BLaER1 (cell line): ENCODE measurements around the gene PUM1.
"Not testable (repeated sequence)": the region's sequence is repeated elsewhere in the genome, so short reads cannot be mapped to it uniquely, and the experiment has no call there.

ENCODE experiments used
- H3K27ac ChIP-seq: shearing (Covaris generic); formaldehyde crosslinking; 2 replicates; pipeline ENCODE4 v1.8.1; 2022
- H3K27me3 ChIP-seq: shearing (Covaris generic); formaldehyde crosslinking; 2 replicates; pipeline ENCODE4 v1.8.1; 2022
- H3K36me3 ChIP-seq: shearing (Covaris generic); formaldehyde crosslinking; 2 replicates; pipeline ENCODE4 v1.8.1; 2022
- H3K4me1 ChIP-seq: shearing (Covaris generic); formaldehyde crosslinking; 2 replicates; pipeline ENCODE4 v1.8.1; 2022
- H3K4me2 ChIP-seq: shearing (Covaris generic); formaldehyde crosslinking; 2 replicates; pipeline ENCODE4 v1.8.1; 2022
- H3K4me3 ChIP-seq: shearing (Covaris generic); formaldehyde crosslinking; 2 replicates; pipeline ENCODE4 v1.8.1; 2022
- H3K9ac ChIP-seq: shearing (Covaris generic); formaldehyde crosslinking; 2 replicates; pipeline ENCODE4 v1.8.1; 2022
- H3K9me3 ChIP-seq: shearing (Covaris generic); formaldehyde crosslinking; 2 replicates; pipeline ENCODE4 v1.8.1; 2022
- H4K20me1 ChIP-seq: shearing (Covaris generic); formaldehyde crosslinking; 2 replicates; pipeline ENCODE4 v1.8.1; 2022
- Cebpa-rat ChIP-seq: shearing (Covaris generic); IDR thresholded peaks from 2 replicates; pipeline ENCODE4 v1.8.1; 2022

PUM1 gene

DNA sequence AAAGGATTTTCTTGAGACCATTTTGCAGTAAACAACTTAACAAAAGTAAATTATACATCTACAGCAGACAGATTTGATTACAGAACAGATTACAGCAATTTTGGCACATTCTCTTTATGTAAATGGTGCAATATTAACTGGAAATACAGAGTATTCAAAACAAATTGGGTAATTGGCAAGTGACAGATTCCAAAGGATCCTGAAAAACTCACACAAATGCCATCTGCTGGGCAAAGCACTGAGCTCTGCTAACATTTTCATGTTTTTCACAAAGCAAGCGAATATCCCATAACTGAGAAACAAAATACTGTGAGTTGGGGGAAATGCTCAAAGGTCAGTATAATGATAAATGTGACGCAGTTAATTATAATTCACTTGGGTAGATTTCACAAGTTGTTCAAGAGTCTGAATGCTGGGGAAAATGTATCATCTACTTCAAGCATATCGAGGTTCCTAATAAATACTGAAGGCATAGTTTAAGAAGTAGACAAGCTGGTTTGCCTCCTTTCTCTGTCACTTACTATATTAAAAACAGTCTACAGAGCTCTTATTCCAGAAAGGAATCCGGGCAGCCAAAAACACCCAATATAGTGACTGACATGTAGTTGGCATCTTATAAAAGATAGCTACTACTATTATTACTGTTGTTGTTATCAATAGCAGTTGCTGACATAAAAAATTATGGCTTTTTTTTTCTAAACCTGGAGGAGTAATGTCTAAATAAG, 81.2 kb downstream of the PUM1 start:
- Histone ChIP-seq H3K4me2 (peak overlapping the region; percentile 7; the same call in 1 of the 2 replicates), H3K36me3 (peaks cover 93% of the 10 kb centered on the region), H3K4me3 (no peak overlapping the region), H3K27me3 (no peaks in the 10 kb centered on the region), H3K27ac (no peak overlapping the region), H4K20me1 (peaks cover 100% of the 10 kb centered on the region), H3K4me1 (peaks cover 64% of the 10 kb centered on the region), H3K9me3 (no peaks in the 10 kb centered on the region), H3K9ac (no peak overlapping the region)
- no peak for TF ChIP-seq Cebpa-rat

- Histone ChIP-seq H3K4me1 (peaks cover 64% of the 10 kb centered on the region), H3K9ac (no peak overlapping the region), H3K27ac (no peak overlapping the region), H3K4me2 (no peak overlapping the region), H3K4me3 (no peak overlapping the region), H3K27me3 (no peaks in the 10 kb centered on the region), H4K20me1 (peaks cover 100% of the 10 kb centered on the region), H3K9me3 (no peaks in the 10 kb centered on the region), H3K36me3 (peaks cover 94% of the 10 kb centered on the region)
- TF ChIP-seq Cebpa-rat = no peak
Observed at GRCh38 chr1:30982937-30983336, 82.6 kb downstream of the PUM1 start.

DNA sequence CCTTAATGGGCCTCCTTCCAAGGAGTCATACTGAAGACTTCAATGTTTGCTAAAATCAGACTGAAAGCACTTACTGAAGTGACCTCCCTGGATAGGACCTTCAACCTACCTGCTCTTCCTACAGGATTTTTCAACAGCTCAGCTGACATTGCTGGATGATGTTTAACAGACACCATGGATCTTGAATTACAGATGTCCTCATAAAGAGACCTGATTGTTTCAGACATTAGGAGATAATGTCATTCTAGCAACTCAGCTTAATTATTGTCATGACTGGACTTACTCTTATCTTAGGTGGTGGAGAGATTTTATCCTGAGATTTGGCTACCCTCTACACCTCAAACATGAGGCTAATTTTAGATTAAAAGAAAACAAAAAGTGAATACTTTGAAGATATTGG, 83.1 kb downstream of the PUM1 start:
- Histone ChIP-seq H3K4me2 (no peak overlapping the region), H3K9ac (no peak overlapping the region), H3K4me3 (no peak overlapping the region), H3K36me3 (peaks cover 95% of the 10 kb centered on the region), H3K27ac (no peak overlapping the region), H3K4me1 (peaks cover 64% of the 10 kb centered on the region), H3K27me3 (no peaks in the 10 kb centered on the region), H4K20me1 (peaks cover 100% of the 10 kb centered on the region), H3K9me3 (no peaks in the 10 kb centered on the region)
- no peak for TF ChIP-seq Cebpa-rat

- no peak for TF ChIP-seq Cebpa-rat
- H3K36me3 ChIP-seq = peaks cover 93% of the 10 kb centered on the region
- peaks cover 69% of the 10 kb centered on the region for H3K4me1 ChIP-seq
- H3K4me2 ChIP-seq = no peak overlapping the region
- peaks cover 100% of the 10 kb centered on the region for H4K20me1 ChIP-seq
- H3K27me3 ChIP-seq = no peaks in the 10 kb centered on the region
- no peak overlapping the region for H3K27ac ChIP-seq
- H3K4me3 ChIP-seq = no peak overlapping the region
- no peaks in the 10 kb centered on the region for H3K9me3 ChIP-seq
- no peak overlapping the region for H3K9ac ChIP-seq
Observed at GRCh38 chr1:30981172-30981571, 84.3 kb downstream of the PUM1 start.

- Histone ChIP-seq H3K4me2 (peak overlapping the region; percentile 57), H3K27me3 (no peaks in the 10 kb centered on the region), H3K27ac (peak overlapping the region; percentile 19; the same call in 1 of the 2 replicates), H3K9ac (no peak overlapping the region), H4K20me1 (peaks cover 100% of the 10 kb centered on the region), H3K4me3 (no peak overlapping the region), H3K9me3 (no peaks in the 10 kb centered on the region), H3K4me1 (peaks cover 59% of the 10 kb centered on the region), H3K36me3 (peaks cover 89% of the 10 kb centered on the region)
- no peak for TF ChIP-seq Cebpa-rat
Observed at GRCh38 chr1:30977511-30977910, 88.0 kb downstream of the PUM1 start.

- TF ChIP-seq Cebpa-rat = no peak
- Histone ChIP-seq H3K9ac (no peak overlapping the region), H3K4me1 (peaks cover 59% of the 10 kb centered on the region), H3K36me3 (peaks cover 86% of the 10 kb centered on the region), H3K9me3 (no peaks in the 10 kb centered on the region), H3K4me2 (peak overlapping the region; percentile 57), H4K20me1 (peaks cover 98% of the 10 kb centered on the region), H3K27me3 (no peaks in the 10 kb centered on the region), H3K4me3 (no peak overlapping the region), H3K27ac (no peak overlapping the region)
Observed at GRCh38 chr1:30977105-30977504, 88.4 kb downstream of the PUM1 start.

DNA sequence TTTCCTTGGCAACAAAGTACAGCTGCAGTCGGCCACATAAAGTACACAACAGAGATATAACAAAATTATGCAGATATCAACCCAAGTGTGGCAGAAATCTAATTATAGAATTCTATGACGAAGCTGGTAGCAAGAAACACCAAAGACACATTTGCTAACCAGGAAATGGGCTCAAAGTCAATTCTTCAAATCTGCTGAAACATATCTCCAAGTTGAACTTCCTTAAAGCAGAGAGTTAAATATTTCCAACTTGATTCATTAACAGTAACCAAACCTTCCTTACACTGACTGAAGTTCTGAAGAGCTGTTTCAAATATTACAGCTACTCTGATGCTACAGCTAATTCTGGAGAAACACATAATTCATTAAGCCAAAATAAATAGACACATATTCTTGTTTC, 89.4 kb downstream of the PUM1 start:
- TF ChIP-seq Cebpa-rat = no peak
- Histone ChIP-seq H3K36me3 (peaks cover 85% of the 10 kb centered on the region), H3K27ac (no peak overlapping the region; the same call in 1 of the 2 replicates), H4K20me1 (peaks cover 98% of the 10 kb centered on the region), H3K4me2 (peak overlapping the region; percentile 57), H3K27me3 (no peaks in the 10 kb centered on the region), H3K4me3 (no peak overlapping the region), H3K9ac (no peak overlapping the region), H3K9me3 (no peaks in the 10 kb centered on the region), H3K4me1 (peaks cover 59% of the 10 kb centered on the region)

- Histone ChIP-seq H3K27ac (no peak overlapping the region), H3K9ac (no peak overlapping the region), H3K4me3 (no peak overlapping the region), H3K27me3 (no peaks in the 10 kb centered on the region), H3K4me2 (peak overlapping the region; percentile 57), H3K4me1 (peaks cover 59% of the 10 kb centered on the region), H3K36me3 (peaks cover 87% of the 10 kb centered on the region), H3K9me3 (no peaks in the 10 kb centered on the region), H4K20me1 (peaks cover 98% of the 10 kb centered on the region)
- TF ChIP-seq Cebpa-rat = no peak
Observed at GRCh38 chr1:30975217-30975616, 90.3 kb downstream of the PUM1 start.

GRCh38 chr1:30974536-30974935, 91.0 kb downstream of the PUM1 start:
- H3K27ac ChIP-seq = no peak overlapping the region
- peaks cover 55% of the 10 kb centered on the region for H3K4me1 ChIP-seq
- H3K27me3 ChIP-seq = no peaks in the 10 kb centered on the region
- H3K9ac ChIP-seq = no peak overlapping the region
- no peaks in the 10 kb centered on the region for H3K9me3 ChIP-seq
- H4K20me1 ChIP-seq = peaks cover 98% of the 10 kb centered on the region
- peak overlapping the region; percentile 57 for H3K4me2 ChIP-seq
- TF ChIP-seq Cebpa-rat = no peak
- H3K36me3 ChIP-seq = peaks cover 87% of the 10 kb centered on the region
- no peak overlapping the region for H3K4me3 ChIP-seq

GRCh38 chr1:30972349-30972748, 93.2 kb downstream of the PUM1 start:
- not testable (repeated sequence) for H3K9ac ChIP-seq, H3K4me3 ChIP-seq, H3K27me3 ChIP-seq, H3K9me3 ChIP-seq, H3K27ac ChIP-seq, H3K4me2 ChIP-seq
- peaks cover 33% of the 10 kb centered on the region for H3K4me1 ChIP-seq
- peaks cover 98% of the 10 kb centered on the region for H4K20me1 ChIP-seq
- H3K36me3 ChIP-seq = peaks cover 87% of the 10 kb centered on the region

- TF ChIP-seq Cebpa-rat = no peak
- H3K36me3 ChIP-seq = peaks cover 89% of the 10 kb centered on the region
- peaks cover 98% of the 10 kb centered on the region for H4K20me1 ChIP-seq
Observed at GRCh38 chr1:30971496-30971895, 94.0 kb downstream of the PUM1 start.

More at GRCh38 chr1:30971496-30971895, 94.0 kb downstream of the PUM1 start:
- Histone ChIP-seq H3K9ac (no peak overlapping the region), H3K27ac (no peak overlapping the region), H3K4me1 (peaks cover 24% of the 10 kb centered on the region), H3K4me3 (no peak overlapping the region), H3K4me2 (no peak overlapping the region), H3K27me3 (no peaks in the 10 kb centered on the region), H3K9me3 (no peaks in the 10 kb centered on the region)
